Stimulated activated CD8-positive, alpha-beta memory T cell treated with anti-CD3 and anti-CD28 coated beads, Interleukin-4, amount 100 ng/mL, for 24 hours (primary cell): Measurements from ENCODE around the gene TP53RK.

Source experiments
- DNase-seq: peaks from one replicate; pipeline ENCODE4 v3.0.0-alpha.2; 2020; ENCODE audit warnings: low read depth

Gene TP53RK

DNA sequence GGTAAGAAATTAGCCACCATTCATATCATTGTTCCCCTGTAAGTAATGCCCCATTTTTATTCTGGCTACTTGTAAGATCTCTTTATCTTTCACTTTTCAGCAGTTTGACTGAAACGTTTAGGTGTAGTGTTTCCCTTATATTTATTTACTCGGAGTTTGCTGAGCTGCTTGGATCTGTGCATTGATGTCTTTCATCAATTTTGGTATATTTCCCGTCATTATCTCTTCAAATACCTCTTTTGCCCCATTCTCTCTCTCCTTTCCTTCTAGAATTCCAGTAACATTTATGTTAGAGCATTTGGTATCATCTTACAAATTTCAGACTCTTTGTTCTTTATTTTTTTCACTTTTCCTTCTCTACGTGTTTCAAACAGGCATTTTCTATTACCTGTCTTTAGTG is 28.8 kb downstream of the TP53RK start:
- DNase-seq = no peak

DNA sequence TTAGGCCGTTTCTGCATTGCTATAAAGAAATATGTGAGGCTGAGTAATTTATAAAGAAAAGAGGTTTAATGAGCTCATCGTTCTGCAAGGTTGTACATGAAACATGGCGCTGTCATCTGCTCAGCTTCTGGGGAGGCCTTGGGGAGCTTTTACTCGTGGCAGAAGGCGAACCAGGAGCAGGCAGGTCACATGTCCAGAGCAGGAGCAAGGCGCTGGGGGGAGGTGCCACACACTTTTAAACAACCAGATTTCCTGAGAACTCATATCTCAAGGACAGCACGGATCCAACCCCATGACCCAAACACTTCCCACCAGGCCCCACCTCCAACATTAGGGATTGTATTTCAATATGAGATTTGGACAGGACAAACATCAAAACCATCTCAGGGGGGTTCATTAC is 31.6 kb downstream of the TP53RK start:
- DNase-seq = no peak

DNA sequence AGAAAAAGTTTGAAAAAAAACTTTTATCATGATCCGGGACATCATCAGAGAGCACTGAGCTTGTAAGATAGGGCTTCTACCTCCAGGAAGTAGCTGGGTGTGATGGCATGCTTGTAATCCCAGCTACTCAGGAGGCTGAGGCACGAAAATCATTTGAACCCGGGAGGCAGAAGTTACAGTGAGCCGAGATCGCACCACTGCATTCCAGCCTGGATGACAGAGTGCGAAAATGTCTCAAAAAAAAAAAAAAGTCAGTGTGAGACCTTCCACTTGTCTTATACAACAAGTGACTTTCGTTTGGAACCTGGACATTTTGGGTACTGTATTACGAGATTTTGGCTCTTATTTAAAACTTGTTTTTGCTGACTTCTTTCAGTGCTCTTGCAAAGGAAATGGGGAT is 32.1 kb downstream of the TP53RK start:
- no peak for DNase-seq

DNA sequence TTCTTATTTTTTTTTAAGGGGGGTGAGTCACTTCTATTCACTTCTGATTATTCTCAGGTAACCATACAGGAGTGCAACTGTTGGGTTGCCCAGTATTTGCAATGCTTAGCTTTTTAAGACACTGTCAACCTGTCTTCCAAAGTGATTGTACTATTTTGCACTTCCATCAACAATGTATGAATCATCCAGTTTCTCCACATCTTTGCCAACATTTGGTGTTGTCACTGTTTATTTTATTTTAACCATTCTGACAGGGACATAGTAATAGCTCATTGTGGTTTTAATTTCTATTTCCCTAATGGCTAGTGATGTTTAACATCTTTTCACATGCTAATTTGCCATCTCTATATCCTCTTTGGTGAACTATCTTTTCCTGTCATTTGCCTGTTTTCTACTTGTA is 36.5 kb downstream of the TP53RK start:
- DNase-seq = no peak

DNA sequence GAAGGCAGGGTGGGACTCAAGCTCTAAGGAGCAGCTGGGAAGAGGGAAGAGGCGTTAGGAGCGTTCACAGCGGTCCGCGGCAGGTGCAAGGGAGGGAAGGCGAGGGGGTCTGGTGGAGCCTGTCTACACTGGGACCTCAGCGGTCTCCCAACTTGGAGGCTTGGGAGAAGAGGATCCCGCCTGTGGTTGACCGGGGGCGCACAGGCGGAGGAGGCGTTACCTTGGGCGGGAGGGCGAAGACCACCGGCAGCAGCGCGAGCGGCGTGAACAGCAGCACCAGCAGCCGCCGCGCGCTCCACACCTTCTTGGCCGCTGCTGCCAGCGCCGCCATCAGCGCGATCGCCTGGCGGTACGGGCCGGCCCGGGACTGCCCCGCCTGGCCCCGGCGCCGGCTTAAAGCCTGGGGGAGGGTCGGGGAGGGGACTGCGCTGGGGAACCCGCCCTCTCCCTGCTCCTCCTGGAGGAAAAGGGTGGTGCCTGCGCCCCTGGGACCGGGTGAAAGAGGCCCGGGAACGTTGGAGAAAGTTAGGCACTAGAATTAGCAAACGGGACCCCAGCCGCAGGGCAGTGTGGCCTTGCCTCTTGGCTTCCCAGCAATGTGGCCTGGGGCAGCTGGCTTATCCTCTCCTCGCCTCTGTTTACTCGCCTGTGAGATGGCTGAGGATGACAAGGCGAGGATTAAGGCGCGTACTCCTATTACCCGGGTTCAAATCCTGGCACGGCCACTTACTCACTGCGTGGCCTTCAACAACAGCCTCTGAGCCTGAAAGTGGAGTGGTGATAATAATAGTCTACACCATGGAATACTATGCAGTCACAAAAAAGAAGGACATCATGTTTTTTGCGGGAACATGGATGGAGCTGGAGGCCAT is 37.9 kb downstream of the TP53RK start, which contains the start of gene SLC13A3:
SLC13A3 (minus strand) TSS at position 369 of the 872 bp plus-strand sequence; CDS start at position 331, 38 bp downstream.
- no peak for DNase-seq

DNA sequence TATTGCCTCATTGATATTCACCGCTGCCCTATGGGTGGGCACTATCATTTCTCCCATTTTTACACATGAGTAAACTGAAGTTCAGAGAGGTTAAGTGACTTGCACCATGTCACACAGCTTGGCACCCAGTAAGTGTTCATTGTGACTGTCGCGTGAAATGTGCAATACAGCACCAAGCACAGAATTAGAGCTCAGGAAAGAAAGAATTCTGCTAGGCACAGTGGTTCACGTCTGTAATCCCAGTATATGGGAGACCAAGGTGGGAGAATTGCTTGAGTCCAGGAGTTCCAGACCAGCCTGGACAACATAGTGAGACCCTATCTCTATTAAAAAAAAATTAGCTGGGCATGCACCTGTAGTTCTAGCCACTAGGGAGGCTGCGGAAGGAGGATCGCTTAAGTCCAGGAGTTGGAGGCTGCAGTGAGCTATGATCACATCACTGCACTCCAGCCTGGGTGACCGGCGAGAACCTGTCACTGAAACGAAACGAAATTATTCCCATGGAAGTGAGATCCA is 38.6 kb downstream of the TP53RK start:
- DNase-seq = no peak

DNA sequence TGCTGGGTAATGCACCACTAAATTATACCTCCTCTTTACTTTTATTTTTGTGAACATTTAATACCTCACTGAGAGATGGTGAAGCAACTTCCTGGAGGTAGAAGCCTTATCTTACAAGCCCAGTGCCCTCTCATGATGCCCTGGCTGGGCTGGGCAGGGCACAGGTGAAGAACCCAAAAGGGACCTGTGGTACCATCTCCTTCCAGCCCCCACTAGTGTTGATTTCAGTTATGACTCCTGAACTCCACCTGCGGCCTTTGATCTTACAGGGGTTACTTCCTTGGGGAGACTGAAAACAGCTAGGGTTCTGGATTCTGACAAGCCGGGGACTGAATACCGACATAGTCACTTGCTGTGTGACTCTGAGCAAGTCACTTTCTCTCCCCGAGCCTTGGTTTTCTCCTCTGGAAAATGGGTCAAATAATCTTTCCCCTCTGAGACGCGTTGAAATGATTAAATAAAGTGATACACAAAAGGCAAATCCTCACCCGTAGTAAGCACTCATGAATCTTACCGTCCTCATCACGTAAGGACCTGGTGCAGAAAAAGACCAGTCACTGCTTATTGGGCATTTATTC is 39.2 kb downstream of the TP53RK start:
- no peak for DNase-seq

DNA sequence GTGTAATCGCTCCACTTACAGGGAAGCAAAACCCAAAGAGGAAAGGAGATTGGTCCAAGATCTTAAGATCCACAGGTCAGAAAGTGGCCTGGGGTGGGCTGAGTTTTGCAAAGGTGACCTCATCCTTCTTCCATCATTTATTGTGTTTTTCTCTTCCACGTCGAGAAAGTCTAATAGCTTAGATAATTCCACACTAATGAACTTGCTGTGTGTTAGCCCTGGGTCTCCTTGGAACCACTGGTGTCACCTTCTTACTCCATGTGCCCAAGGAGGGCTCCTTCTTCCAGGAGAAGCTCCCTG is 39.6 kb downstream of the TP53RK start:
- no peak for DNase-seq

DNA sequence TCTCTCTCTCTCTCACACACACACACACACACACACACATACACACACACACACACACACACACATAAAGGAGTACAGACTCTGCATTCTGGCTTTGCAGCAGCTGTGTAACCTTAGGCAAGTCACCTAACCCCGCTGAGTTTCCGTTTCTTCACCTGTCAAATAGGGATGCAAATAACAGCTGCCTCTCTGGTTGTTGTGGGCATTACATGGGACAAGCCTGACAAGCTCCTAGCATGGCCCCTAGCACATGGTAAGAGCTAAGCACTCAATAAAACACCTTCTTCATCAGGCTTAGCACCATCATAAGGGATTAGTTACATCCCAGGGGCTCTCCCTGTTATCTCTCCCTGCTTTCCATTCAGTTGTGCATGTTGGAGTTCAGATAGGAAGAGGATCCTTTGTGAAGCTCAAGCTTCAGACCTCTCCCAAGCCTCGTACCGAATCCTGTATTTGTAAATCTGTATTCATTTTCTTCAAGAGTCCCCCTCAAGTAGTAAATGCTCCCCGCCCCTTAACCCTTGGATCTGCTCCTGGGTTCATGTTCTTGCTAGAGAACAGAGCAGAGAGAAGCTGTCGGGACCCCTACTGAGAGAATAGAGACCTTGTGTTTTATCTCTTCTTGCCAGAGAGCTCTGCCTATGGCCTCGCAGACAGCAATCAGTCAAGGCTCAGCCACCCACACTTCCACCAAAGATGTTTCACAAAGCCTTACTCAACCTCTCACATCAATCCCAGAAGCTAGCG is 40.2 kb downstream of the TP53RK start:
- DNase-seq = no peak

DNA sequence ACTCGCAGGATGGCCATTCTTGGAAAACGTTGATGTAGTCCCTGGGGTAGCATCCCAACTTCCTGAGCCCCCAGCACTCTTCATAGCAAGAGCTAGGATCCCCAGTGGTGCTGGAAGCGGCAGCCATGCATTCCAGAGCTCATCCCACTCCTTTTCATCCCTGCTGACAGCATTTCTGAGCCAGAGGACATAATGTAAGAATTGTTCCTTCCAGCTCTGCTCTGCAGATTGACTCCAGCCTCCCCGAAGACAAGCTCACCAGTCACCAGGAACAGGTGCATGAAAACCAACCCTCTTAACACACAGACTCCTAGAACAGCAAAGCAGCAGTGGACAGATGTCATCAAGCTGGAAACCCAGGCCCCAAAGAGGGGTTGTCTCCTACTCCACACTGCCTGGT is 41.8 kb downstream of the TP53RK start:
- no peak for DNase-seq

DNA sequence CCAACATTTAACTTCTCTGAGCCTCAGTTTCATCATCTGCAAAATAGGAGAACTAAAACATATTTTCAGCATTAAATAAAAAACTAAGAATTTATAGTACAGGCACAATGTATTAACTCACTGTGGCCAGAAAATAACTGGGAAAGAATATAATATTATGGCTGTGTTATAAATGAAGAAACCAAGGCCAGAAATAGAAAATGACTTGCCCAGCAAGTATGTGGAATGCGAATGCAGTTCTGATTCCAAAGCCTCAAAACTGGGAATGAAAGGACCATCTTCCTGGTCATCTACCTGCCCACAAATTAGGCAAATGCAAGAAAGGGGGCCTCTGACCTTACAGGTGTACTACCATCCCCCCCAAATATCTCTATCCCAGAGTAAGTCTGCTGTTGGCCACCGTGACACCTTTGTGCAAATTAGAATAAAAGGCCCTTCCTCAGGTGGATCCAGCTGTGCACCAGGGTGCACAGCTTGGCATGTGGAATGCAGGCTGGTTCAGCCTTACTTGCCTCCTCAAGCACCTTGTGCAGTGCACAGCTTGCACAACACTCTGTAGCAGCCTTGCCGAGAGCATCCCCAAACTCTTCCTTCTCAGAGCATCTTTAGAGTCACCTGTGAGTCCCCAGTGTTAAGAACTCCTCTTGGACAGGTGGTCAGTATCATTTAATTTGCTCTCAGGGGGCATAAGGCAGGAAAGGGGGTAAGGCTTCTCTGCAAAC is 42.4 kb downstream of the TP53RK start:
- no peak for DNase-seq

DNA sequence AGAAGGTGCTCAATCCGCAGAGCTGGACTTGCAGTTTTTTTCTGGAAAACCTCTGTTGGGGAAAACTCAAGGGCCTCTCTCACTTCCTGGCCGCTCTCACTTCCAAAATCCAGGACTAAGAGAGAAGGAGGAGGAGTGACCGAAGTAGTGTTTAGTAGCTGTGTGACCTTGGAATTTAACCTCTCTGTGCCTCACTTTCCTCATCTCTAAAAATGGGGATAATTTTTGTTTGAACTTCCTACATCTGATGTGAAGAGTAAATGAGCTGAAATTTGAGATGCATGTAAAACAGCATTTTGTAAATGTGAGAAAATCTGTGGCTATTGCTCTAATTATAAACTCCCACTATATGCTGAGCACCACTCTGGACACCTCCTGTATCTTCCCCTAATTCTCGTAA is 43.1 kb downstream of the TP53RK start:
- no peak for DNase-seq

DNA sequence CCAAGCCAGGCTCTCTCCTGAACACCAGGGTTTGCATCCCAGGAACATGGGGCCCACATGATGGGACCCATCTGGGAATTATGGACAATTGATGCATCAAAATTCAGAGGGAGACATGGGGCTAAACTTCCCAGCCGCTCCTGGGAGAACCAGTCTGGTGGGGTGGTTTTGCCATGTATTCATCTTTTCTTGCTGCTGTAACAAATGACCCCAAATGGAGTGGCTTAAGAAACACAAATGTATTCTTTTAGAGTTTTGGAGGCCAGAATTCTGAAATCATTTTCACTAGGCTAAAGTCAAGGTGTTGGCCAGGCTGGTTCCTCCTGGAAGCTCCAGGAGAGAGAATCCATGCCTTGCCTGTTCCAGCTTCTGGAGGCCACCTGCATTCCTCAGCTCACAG is 44.5 kb downstream of the TP53RK start:
- no peak for DNase-seq

DNA sequence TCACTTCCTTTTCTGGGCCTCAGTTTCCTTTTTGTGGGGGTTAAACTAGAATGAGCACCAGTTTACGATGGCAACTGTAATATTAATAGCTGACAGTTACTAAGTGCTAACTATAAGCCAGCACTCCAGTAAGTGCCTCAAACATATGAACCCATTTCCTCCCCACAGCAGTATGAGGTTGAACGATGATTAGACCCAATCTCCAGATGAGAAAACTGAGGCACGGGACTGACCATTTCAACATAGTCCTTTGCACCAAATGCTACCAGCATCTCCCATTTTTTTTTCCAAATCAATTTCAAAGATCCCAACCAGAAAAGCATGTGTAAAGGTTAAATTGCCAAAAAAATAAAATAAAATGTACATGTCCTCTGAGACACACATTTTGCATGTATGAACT is 45.1 kb downstream of the TP53RK start:
- no peak for DNase-seq

DNA sequence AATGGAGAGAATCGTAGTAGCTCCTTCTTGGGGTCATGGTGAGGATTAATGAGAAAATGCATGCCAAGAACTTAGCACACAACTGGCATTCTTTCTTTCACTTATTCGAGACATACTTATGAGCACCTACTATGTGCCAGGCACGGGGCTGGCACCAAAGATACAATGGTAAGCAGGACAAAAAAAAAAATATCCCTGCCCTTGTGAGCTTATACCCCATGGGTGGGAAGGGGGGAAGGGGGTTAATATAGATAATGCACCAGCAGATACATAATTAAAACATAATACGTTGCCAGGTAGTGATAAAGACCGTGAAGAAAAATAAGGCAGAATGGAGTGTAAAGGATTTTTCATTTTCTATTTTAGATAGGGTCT is 46.3 kb downstream of the TP53RK start:
- no peak for DNase-seq

DNA sequence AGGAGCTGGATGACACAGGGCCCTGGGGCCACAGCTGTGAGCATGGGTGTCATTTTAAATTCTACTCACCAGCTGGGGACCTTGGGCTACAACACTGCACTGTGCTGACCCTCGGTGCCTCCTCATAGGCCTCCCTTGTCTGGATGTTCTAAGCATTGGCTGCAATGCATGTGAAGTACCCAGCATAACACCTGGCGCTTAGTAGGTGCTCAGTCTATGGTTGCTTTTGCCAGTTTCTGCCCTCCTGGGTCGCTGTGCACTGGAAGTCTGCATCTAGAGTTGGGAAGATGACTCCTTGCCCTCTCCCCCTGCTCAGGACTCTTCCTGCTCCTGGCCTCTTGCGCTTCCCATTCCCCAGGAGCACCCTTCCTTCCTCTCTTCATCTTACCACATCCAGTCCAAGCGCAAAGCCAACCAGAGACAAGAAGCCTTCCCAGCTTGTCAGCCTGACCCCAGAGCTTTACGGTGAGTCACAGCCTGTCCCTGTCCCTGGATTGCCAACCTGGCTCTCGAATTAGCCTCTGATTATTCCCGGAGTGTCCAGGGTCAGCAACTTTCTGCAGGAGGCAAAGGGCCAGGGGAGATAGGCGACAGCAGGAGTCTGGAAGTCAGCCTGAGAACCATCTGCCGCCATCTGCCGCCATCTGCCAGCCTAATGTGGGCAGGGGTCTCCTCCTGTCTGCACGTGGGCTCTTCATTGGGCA is 46.8 kb downstream of the TP53RK start:
- DNase-seq = no peak

DNA sequence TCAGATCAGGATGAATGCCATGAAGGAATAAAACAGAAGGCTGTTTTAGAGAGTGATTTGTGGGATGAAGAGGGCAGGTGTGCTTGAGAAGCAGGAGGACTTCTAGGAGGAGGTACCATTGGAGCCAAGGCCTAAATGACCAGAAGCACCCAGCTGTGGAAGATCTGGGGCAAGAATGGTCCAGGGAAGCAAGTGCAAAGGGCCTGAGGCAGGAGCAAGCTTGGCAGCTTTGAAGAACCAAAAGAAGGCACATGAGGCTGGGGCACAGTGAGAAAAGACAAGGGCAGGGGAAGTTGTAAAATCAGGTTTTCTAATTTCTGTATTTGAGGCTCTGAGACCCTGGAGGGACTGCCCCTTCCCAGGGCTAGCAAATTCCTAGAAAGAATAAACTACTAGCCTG is 47.8 kb downstream of the TP53RK start:
- DNase-seq = no peak

DNA sequence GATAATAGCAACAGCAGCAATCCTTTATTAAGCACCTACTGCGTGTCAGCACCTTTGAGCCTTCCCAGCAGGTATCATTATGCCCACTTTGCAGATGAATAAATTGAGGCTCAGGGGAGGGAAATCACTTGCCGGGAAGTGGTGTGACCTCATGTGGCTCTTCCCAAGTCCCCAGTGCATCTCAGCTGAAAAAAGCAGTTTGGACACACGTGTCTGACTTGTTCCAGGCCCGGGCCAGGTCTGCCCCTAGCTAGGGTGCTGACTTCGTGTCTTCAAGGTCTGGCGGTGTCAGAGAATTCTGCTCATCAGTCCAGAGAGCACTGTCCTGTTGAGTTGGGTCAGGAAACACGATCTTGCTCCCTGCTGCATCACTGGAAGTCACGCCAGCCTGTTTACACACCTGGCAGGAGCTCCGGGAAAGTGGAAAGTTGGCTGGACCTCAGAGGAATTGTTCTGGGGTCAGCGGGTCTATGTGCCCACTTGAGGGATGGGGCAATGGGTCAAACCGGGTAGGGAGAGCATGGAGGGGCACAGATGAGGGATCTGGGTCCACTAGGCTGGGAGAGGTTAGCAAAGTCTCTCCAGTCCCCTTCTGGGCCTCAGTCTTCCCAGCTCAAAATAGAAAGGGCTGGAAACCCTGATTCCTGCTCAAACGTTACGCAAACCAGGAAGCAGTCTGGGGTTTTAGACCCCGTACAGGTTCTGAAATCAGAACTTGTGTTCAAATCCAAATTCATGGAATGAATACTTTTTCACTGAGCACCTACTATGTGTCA is 48.5 kb downstream of the TP53RK start:
- DNase-seq = no peak

DNA sequence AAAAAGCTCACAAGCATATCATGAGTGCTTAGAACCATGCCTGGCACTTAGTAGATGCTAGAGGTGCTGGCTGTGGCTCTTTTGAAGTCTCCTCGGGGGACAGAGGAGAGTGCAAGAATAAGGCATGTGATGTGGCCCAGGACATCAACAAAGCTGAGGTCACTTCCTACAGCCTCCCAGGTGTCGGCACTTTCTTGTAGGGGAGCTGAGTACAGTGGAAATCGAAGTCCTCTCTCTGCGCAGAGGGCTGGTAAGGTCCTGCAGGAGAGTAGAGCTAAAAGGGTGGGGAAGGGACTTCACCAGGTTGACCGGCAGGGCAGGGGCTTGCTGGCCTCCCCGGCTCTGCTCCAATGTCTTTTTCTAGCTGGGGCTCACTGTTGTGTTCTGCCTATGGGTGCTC is 49.2 kb downstream of the TP53RK start:
- no peak for DNase-seq

DNA sequence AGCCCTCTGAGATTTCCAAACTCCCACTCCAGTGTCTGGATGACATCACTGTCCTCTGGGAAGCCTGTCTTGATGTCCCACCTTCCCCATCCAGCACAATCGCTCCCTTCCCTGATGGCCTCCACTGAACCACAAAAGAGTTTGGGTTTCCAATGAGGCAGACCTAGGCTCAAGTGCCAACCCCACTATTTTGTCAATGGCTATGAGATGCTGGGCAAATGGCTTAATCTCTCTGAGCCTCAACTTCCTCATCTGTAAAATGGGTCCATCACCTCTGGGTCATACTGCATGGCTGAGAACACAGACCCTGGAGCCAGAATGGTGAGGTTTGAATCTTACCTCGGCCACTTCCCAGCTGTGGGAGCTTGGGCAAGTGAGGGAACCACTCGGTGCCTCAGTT is 49.7 kb downstream of the TP53RK start:
- no peak for DNase-seq

DNA sequence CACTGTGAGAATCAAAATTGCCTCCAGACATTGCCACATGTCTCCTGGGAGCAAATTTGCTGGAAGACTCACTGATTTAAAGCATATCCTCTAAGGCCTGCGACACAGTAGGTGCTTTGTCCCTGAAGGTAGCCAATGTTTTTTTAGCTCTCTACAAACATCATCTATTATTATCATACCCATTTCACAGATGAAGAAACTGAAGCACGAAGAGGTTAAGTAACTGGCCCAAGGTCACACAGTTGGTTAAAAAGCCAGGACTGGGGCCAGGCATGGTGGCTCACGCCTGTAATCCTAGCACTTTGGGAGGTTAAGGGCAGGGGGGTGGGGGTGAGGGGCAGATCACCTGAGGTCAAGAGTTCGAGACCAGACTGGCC is 50.4 kb downstream of the TP53RK start:
- no peak for DNase-seq
